Naive thymus-derived CD8-positive, alpha-beta T cell (primary cell): Measurements from ENCODE around the gene TUT4. TPM values are rescaled to one million over a fixed set of nuclear protein-coding genes. Genes with fewer than 3 reads are reported as not detected.
"Not testable (repeated sequence)": the region's sequence is repeated elsewhere in the genome, so short reads cannot be mapped to it uniquely, and the experiment has no call there.

Source experiments
- ATAC-seq, 2 donors: fragments of 150-1000 bp; cut with Tn5 transposase in 1 of 2; sonication (Bioruptor Pico), chemical (Tn5 transposase) in 1 of 2; 1 replicate in 1 of 2; 2 replicates in 1 of 2; pipeline ENCODE4 v1.10.0; 2021; ENCODE audit warnings: mild to moderate bottlenecking in 2 of 2, moderate library complexity in 2 of 2
- POLR2A ChIA-PET: fragments of 350-600 bp; sonication (Branson Sonifier 250); formaldehyde crosslinking; loops from one replicate; lab custom pipeline; 2021; ENCODE audit warnings: antibody characterized with exemption; lab: Charles Lee
- DNase-seq, 10 donors: peaks; one replicate each; pipeline versions ENCODE4 v3.0.0 to v3.0.0-alpha.2; 2020 to 2022
- H3K27ac Mint-ChIP-seq, 10 donors: one replicate each; pipeline ENCODE4 v1.8.0; 2020 to 2022; ENCODE audit warnings: mild to moderate bottlenecking in 10 of 10, mixed read lengths in 10 of 10, moderate library complexity in 4 of 10, inconsistent platforms in 1 of 10
- H3K27me3 Mint-ChIP-seq, 5 donors: one replicate each; pipeline ENCODE4 v1.8.0; 2021 to 2022; ENCODE audit warnings: mixed read lengths in 5 of 5
- H3K36me3 Mint-ChIP-seq, 3 donors: one replicate each; pipeline ENCODE4 v1.8.0; 2020 to 2022; ENCODE audit warnings: mixed read lengths in 3 of 3, mild to moderate bottlenecking in 2 of 3, inconsistent platforms in 1 of 3
- H3K4me1 Mint-ChIP-seq, 4 donors: one replicate each; pipeline ENCODE4 v1.8.0; 2021 to 2022; ENCODE audit warnings: mixed read lengths in 4 of 4
- H3K4me3 Mint-ChIP-seq, 10 donors: one replicate each; pipeline ENCODE4 v1.8.0; 2020 to 2022; ENCODE audit warnings: mild to moderate bottlenecking in 10 of 10, mixed read lengths in 10 of 10, moderate library complexity in 6 of 10, inconsistent platforms in 1 of 10
- H3K9me3 Mint-ChIP-seq, 9 donors: one replicate each; pipeline ENCODE4 v1.8.0; 2020 to 2022; ENCODE audit warnings: mixed read lengths in 9 of 9, mild to moderate bottlenecking in 3 of 9, inconsistent platforms in 1 of 9, moderate library complexity in 1 of 9
- polyA plus RNA-seq, 3 donors: library from polyadenylated mRNA; unstranded; fragments of 300-500 nt; fragmentation: Illumina TruSeq; gene quantifications; one replicate each; pipeline ENCODE4 v1.2.3, GENCODE V29; 2021
- total RNA-seq, 8 experiments: library from RNA in 2 of 8; stranded (reverse) in 2 of 8; gene quantifications; one replicate each; pipeline ENCODE4 v1.2.3 and lab custom pipeline; 2021 to 2026

The TUT4 gene
- total and polyA plus RNA-seq, 5 experiments from 2014 or later: 31.6 to 178 (median 40.9) TPM

DNA sequence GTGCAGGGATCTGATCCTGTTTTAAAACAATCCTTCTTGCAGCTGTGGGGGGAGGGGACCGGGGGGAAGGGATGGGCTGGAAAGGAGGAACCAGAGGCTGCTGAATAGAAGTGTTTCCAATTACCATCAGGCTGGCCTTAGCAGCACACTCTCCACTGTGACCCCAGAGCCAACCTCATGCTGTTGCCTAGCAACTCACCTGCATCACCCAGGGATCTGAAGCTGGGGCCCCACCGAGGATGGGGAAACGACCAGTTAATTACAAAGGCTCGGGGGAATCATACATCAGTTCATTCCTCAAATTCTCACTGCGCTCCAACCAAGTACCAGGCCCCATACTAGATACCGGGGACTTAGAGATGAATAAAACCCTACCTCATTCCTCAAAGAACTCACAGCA, 37.4 kb upstream of the TUT4 start:
- Mint-ChIP-seq H3K4me1 (peaks cover 0 to 11% (median 1%) of the 10 kb centered on the region in 4 donors), H3K9me3 (no peaks in the 10 kb centered on the region), H3K27me3 (no peaks in the 10 kb centered on the region), H3K36me3 (no peaks in the 10 kb centered on the region), H3K4me3 (no peak overlapping the region), H3K27ac (no peak overlapping the region)
- no peak for ATAC-seq
- POLR2A ChIA-PET: interaction anchor here (0.6 to 0.7 kb wide), 2 partner anchors 25 to 30 kb away, joined by 3 to 5 read pairs; no protein-coding TSS in a partner anchor
- no peak for DNase-seq

GRCh38 chr1:52588535-52588934, 35.6 kb upstream of the TUT4 start:
- no peak overlapping the region for H3K27ac Mint-ChIP-seq
- H3K36me3 Mint-ChIP-seq: no peaks in the 10 kb centered on the region
- POLR2A ChIA-PET: no interaction called here
- DNase-seq: no peak
- H3K27me3 Mint-ChIP-seq: no peaks in the 10 kb centered on the region
- no peak overlapping the region for H3K4me3 Mint-ChIP-seq
- no peaks in the 10 kb centered on the region for H3K9me3 Mint-ChIP-seq
- H3K4me1 Mint-ChIP-seq: peaks cover 0 to 11% (median 3%) of the 10 kb centered on the region in 4 donors
- ATAC-seq: no peak

DNA sequence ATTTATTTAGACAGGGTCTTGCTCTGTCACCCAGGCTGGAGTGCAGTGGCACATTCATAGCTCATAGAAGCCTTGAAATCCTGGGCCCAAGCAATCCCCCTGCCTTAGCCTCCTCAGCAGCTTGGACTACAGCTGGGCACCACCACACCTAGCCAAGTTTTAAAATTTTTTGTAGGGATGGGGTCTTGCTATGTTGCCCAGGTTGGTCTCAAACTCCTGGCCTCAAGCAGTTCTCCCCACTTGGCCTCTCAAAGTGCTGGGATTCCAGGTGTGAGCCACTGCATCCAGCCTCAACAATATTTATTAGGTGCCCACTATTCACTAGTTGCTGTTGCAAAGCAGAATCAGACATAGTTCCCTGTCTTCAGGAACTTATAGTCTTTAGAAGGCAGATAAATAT, 35.1 kb upstream of the TUT4 start:
- POLR2A ChIA-PET: no interaction called here
- no peak overlapping the region for H3K27ac Mint-ChIP-seq
- DNase-seq (no peak), ATAC-seq (no peak)
- peaks cover 0 to 11% (median 4%) of the 10 kb centered on the region in 4 donors for H3K4me1 Mint-ChIP-seq
- H3K36me3 Mint-ChIP-seq: no peaks in the 10 kb centered on the region
- H3K9me3 Mint-ChIP-seq: no peaks in the 10 kb centered on the region
- H3K27me3 Mint-ChIP-seq: no peaks in the 10 kb centered on the region
- no peak overlapping the region for H3K4me3 Mint-ChIP-seq

DNA sequence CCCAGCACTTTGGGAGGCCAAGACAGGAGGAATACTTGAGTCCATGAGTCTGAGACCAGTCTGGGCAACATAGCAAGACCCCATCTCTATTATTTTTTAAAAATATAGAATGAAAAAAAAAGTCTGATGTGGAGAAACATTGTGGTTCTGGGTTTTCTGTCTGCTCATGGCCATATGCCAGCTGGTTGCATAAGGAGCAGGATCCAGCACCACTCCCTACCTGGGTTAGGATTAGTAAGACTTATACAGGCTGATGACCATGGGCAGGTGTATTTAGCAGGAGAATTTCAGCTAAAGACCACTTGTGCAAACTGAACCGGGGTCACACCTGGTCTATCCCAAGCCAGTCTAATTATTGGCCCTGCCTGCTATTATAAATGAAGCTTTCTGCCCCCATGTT, 32.6 kb upstream of the TUT4 start:
- peaks cover 0 to 6% (median 4%) of the 10 kb centered on the region in 4 donors for H3K4me1 Mint-ChIP-seq
- POLR2A ChIA-PET: interaction anchor here (2.3 kb wide), 1 partner anchor 16 kb away, joined by 7 read pairs; no protein-coding TSS in a partner anchor

GRCh38 chr1:52582116-52582696, 29.3 kb upstream of the TUT4 start:
- Mint-ChIP-seq H3K9me3 (no peaks in the 10 kb centered on the region), H3K27me3 (no peaks in the 10 kb centered on the region), H3K4me3 (no peak overlapping the region), H3K4me1 (peaks cover 6 to 12% (median 8%) of the 10 kb centered on the region in 4 donors), H3K36me3 (no peaks in the 10 kb centered on the region), H3K27ac (no peak overlapping the region)
- POLR2A ChIA-PET: no interaction called here
- ATAC-seq: no peak
- DNase-seq: no peak

More for the DNA sequence above, 32.6 kb upstream of the TUT4 start:
- Mint-ChIP-seq H3K4me3 (no peak overlapping the region), H3K36me3 (no peaks in the 10 kb centered on the region), H3K27me3 (no peaks in the 10 kb centered on the region), H3K27ac (no peak overlapping the region), H3K9me3 (no peaks in the 10 kb centered on the region)
- no peak for ATAC-seq
- DNase-seq: no peak

GRCh38 chr1:52580283-52580682, 27.4 kb upstream of the TUT4 start:
- peaks cover 7 to 12% (median 8%) of the 10 kb centered on the region in 4 donors for H3K4me1 Mint-ChIP-seq
- no peaks in the 10 kb centered on the region for H3K9me3 Mint-ChIP-seq
- DNase-seq (no peak), ATAC-seq (no peak)
- no peaks in the 10 kb centered on the region for H3K27me3 Mint-ChIP-seq
- no peaks in the 10 kb centered on the region for H3K36me3 Mint-ChIP-seq
- H3K27ac Mint-ChIP-seq: no peak overlapping the region
- POLR2A ChIA-PET: no interaction called here
- H3K4me3 Mint-ChIP-seq: no peak overlapping the region

GRCh38 chr1:52579415-52579814, 26.5 kb upstream of the TUT4 start:
- Mint-ChIP-seq H3K27ac (peak overlapping the region in 6 of 10 donors; percentile 3 to 31 (median 8)), H3K27me3 (no peaks in the 10 kb centered on the region), H3K4me1 (peaks cover 7 to 12% (median 8%) of the 10 kb centered on the region in 4 donors), H3K36me3 (no peaks in the 10 kb centered on the region), H3K4me3 (no peak overlapping the region), H3K9me3 (no peaks in the 10 kb centered on the region)
- POLR2A ChIA-PET: interaction anchor here (0.6 to 1.0 kb wide), 2 partner anchors 9 to 26 kb away, joined by 3 to 4 read pairs; partner anchors contain the start of gene TUT4
- ATAC-seq: no peak
- no peak for DNase-seq

- H3K9me3 Mint-ChIP-seq, H3K27ac Mint-ChIP-seq, H3K4me3 Mint-ChIP-seq, DNase-seq, H3K36me3 Mint-ChIP-seq, POLR2A ChIA-PET, ATAC-seq, H3K27me3 Mint-ChIP-seq: not testable (repeated sequence)
- peaks cover 5 to 12% (median 7%) of the 10 kb centered on the region in 4 donors for H3K4me1 Mint-ChIP-seq
Measured at GRCh38 chr1:52578066-52578465, 25.2 kb upstream of the TUT4 start.

GRCh38 chr1:52576074-52576473, 23.2 kb upstream of the TUT4 start:
- no peak overlapping the region for H3K4me3 Mint-ChIP-seq
- no peaks in the 10 kb centered on the region for H3K27me3 Mint-ChIP-seq
- DNase-seq: no peak
- H3K9me3 Mint-ChIP-seq: no peaks in the 10 kb centered on the region
- H3K27ac Mint-ChIP-seq: no peak overlapping the region
- no peak for ATAC-seq
- H3K36me3 Mint-ChIP-seq: no peaks in the 10 kb centered on the region
- POLR2A ChIA-PET: no interaction called here
- H3K4me1 Mint-ChIP-seq: peaks cover 5 to 12% (median 8%) of the 10 kb centered on the region in 4 donors

DNA sequence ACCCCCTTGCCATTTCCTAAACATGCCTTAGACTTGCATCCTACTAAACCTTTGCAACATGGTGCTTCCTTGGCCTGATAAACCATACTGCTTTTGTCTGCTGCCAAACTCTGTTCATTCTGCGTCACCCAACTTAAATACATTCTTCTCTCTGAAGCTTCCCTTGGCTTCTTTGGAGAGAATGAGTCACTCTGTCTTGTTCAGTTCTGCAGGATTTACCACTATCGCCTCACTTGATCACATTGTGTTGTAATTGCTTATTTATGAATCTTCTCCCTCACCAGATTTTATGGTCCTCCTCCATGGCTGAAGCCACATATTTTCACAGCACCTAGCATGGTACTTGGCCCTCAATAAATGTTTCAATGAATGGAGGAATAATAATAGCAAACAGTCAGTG, 21.7 kb upstream of the TUT4 start:
- H3K27me3 Mint-ChIP-seq: no peaks in the 10 kb centered on the region
- H3K4me1 Mint-ChIP-seq: peaks cover 8 to 14% (median 13%) of the 10 kb centered on the region in 4 donors
- POLR2A ChIA-PET: no interaction called here
- ATAC-seq: no peak
- H3K27ac Mint-ChIP-seq: peak overlapping the region in 1 of 10 donors; percentile 54
- DNase-seq: no peak
- no peak overlapping the region for H3K4me3 Mint-ChIP-seq
- H3K36me3 Mint-ChIP-seq: no peaks in the 10 kb centered on the region
- no peaks in the 10 kb centered on the region for H3K9me3 Mint-ChIP-seq

- Mint-ChIP-seq H3K36me3 (no peaks in the 10 kb centered on the region), H3K27ac (no peak overlapping the region), H3K4me1 (peaks cover 13 to 27% (median 23%) of the 10 kb centered on the region in 4 donors), H3K4me3 (no peak overlapping the region), H3K27me3 (no peaks in the 10 kb centered on the region), H3K9me3 (no peaks in the 10 kb centered on the region)
- ATAC-seq (no peak), DNase-seq (no peak)
- POLR2A ChIA-PET: no interaction called here
Measured at GRCh38 chr1:52572387-52572786, 19.5 kb upstream of the TUT4 start.

DNA sequence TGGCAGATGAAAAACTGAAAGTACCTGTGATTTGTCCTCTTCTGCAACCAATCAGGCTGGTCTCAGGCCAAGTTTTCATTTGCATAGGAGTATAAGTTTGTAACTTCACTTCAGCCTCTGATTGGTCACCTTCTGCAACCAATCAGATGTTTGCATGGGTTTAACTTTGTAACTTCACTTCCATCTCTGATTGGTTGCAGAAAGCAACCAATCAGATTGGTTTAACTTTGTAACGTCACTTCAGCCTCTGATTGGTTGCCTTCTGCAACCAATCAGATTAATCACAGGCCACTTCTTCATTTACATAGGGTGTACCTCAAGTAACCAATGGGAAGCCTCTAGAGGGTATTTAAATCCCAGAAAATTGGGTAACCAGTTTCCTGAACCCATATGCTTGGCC, 18.9 kb upstream of the TUT4 start:
- Mint-ChIP-seq H3K27me3 (no peaks in the 10 kb centered on the region), H3K36me3 (no peaks in the 10 kb centered on the region), H3K4me1 (peaks cover 13 to 27% (median 23%) of the 10 kb centered on the region in 4 donors), H3K4me3 (no peak overlapping the region), H3K9me3 (no peaks in the 10 kb centered on the region), H3K27ac (no peak overlapping the region)
- ATAC-seq (no peak), DNase-seq (no peak)
- POLR2A ChIA-PET: no interaction called here

- ATAC-seq: no peak
- DNase-seq: no peak
- peak overlapping the region in 5 of 10 donors; percentile 11 to 22 (median 18) for H3K4me3 Mint-ChIP-seq
Measured at GRCh38 chr1:52569449-52570210, 16.7 kb upstream of the TUT4 start.

More at GRCh38 chr1:52569449-52570210, 16.7 kb upstream of the TUT4 start:
- no peaks in the 10 kb centered on the region for H3K9me3 Mint-ChIP-seq
- peaks cover 13 to 26% (median 23%) of the 10 kb centered on the region in 4 donors for H3K4me1 Mint-ChIP-seq
- POLR2A ChIA-PET: interaction anchor here (0.7 to 1.6 kb wide), 2 partner anchors 32 to 136 kb away, joined by 3 read pairs; partner anchors contain the start of gene GPX7
- no peaks in the 10 kb centered on the region for H3K36me3 Mint-ChIP-seq
- no peaks in the 10 kb centered on the region for H3K27me3 Mint-ChIP-seq
- H3K27ac Mint-ChIP-seq: peak overlapping the region in 6 of 10 donors; percentile 14 to 54 (median 38)
